Stimulated activated naive CD8-positive, alpha-beta T cell treated with anti-CD3 and anti-CD28 coated beads, Interleukin-15, amount 100 ng/mL, for 72 hours (primary cell): ENCODE measurements around the gene SIRT7.
"Not testable (repeated sequence)": the region's sequence is repeated elsewhere in the genome, so short reads cannot be mapped to it uniquely, and the experiment has no call there.

Experiments
- ATAC-seq: fragments of 150-1000 bp; cut with Tn5 transposase; 2 replicates; pipeline ENCODE4 v1.10.0; 2021; ENCODE audit warnings: mild to moderate bottlenecking, moderate library complexity
- DNase-seq, 2 donors: peaks; one replicate each; pipeline ENCODE4 v3.0.0; 2021 to 2022
- H3K27ac Mint-ChIP-seq, 2 donors: one replicate each; pipeline ENCODE4 v1.8.0; 2022; ENCODE audit warnings: mild to moderate bottlenecking in 2 of 2, mixed read lengths in 2 of 2, moderate library complexity in 2 of 2
- H3K27me3 Mint-ChIP-seq: one replicate; pipeline ENCODE4 v1.8.0; 2022; ENCODE audit warnings: mixed read lengths
- H3K4me1 Mint-ChIP-seq: one replicate; pipeline ENCODE4 v1.8.0; 2022; ENCODE audit warnings: mild to moderate bottlenecking, mixed read lengths
- H3K4me3 Mint-ChIP-seq, 2 donors: one replicate each; pipeline ENCODE4 v1.8.0; 2022; ENCODE audit warnings: mild to moderate bottlenecking in 2 of 2, mixed read lengths in 2 of 2, moderate library complexity in 1 of 2
- H3K9me3 Mint-ChIP-seq, 2 donors: one replicate each; pipeline ENCODE4 v1.8.0; 2022; ENCODE audit warnings: mixed read lengths in 2 of 2

Gene SIRT7

GRCh38 chr17:81956607-81957589 is 38.9 kb upstream of the SIRT7 start:
- no peak overlapping the region for H3K4me3 Mint-ChIP-seq
- DNase-seq (no peak), ATAC-seq (no peak)
- H3K27me3 Mint-ChIP-seq: peaks cover 25% of the 10 kb centered on the region
- H3K27ac Mint-ChIP-seq: peak overlapping the region in 1 of 2 donors; percentile 48
- no peaks in the 10 kb centered on the region for H3K9me3 Mint-ChIP-seq
- H3K4me1 Mint-ChIP-seq: peaks cover 7% of the 10 kb centered on the region

- DNase-seq: no peak
- ATAC-seq: no peak
- Mint-ChIP-seq H3K4me1 (peaks cover 7% of the 10 kb centered on the region), H3K4me3 (no peak overlapping the region), H3K9me3 (no peaks in the 10 kb centered on the region), H3K27ac (peak overlapping the region in 1 of 2 donors; percentile 48), H3K27me3 (peaks cover 23% of the 10 kb centered on the region)
Observed at GRCh38 chr17:81955756-81956544, 38.0 kb upstream of the SIRT7 start.

GRCh38 chr17:81955058-81955681 is 37.2 kb upstream of the SIRT7 start:
- Mint-ChIP-seq H3K4me1 (peaks cover 7% of the 10 kb centered on the region), H3K27ac (no peak overlapping the region), H3K9me3 (no peaks in the 10 kb centered on the region), H3K27me3 (peaks cover 23% of the 10 kb centered on the region), H3K4me3 (no peak overlapping the region)
- no peak for ATAC-seq
- no peak for DNase-seq

GRCh38 chr17:81954131-81955057 is 36.4 kb upstream of the SIRT7 start:
- Mint-ChIP-seq H3K4me1 (peaks cover 7% of the 10 kb centered on the region), H3K27me3 (peaks cover 23% of the 10 kb centered on the region), H3K4me3 (no peak overlapping the region), H3K9me3 (no peaks in the 10 kb centered on the region), H3K27ac (no peak overlapping the region)
- ATAC-seq (no peak), DNase-seq (no peak)

GRCh38 chr17:81953443-81953842 is 35.5 kb upstream of the SIRT7 start:
- H3K27me3 Mint-ChIP-seq: peaks cover 15% of the 10 kb centered on the region
- H3K27ac Mint-ChIP-seq: peak overlapping the region in 1 of 2 donors; percentile 89
- not testable (repeated sequence) for H3K4me1 Mint-ChIP-seq, H3K4me3 Mint-ChIP-seq, DNase-seq, H3K9me3 Mint-ChIP-seq
- peak; percentile 41 for ATAC-seq

- DNase-seq (no peak), ATAC-seq (no peak)
- Mint-ChIP-seq H3K4me1 (no peaks in the 10 kb centered on the region), H3K27me3 (peaks cover 9% of the 10 kb centered on the region), H3K9me3 (no peaks in the 10 kb centered on the region), H3K27ac (no peak overlapping the region), H3K4me3 (no peak overlapping the region)
Observed at GRCh38 chr17:81952792-81953228, 34.8 kb upstream of the SIRT7 start.

GRCh38 chr17:81951785-81952684 is 34.1 kb upstream of the SIRT7 start:
- H3K9me3 Mint-ChIP-seq: no peaks in the 10 kb centered on the region
- ATAC-seq: no peak
- H3K4me1 Mint-ChIP-seq: no peaks in the 10 kb centered on the region
- H3K27me3 Mint-ChIP-seq: peaks cover 1% of the 10 kb centered on the region
- no peak overlapping the region for H3K27ac Mint-ChIP-seq
- DNase-seq: no peak
- H3K4me3 Mint-ChIP-seq: no peak overlapping the region

- Mint-ChIP-seq H3K4me3 (no peak overlapping the region), H3K9me3 (no peaks in the 10 kb centered on the region), H3K4me1 (no peaks in the 10 kb centered on the region), H3K27ac (no peak overlapping the region), H3K27me3 (no peaks in the 10 kb centered on the region)
- no peak for DNase-seq
- ATAC-seq: no peak
Observed at GRCh38 chr17:81950501-81950900, 32.5 kb upstream of the SIRT7 start.

- Mint-ChIP-seq H3K9me3 (no peaks in the 10 kb centered on the region), H3K4me1 (no peaks in the 10 kb centered on the region), H3K27ac (no peak overlapping the region), H3K27me3 (peaks cover 10% of the 10 kb centered on the region), H3K4me3 (no peak overlapping the region)
- peak in 1 of 2 donors; percentile 15 for DNase-seq
- ATAC-seq: no peak
Observed at GRCh38 chr17:81948635-81949378, 30.8 kb upstream of the SIRT7 start.

GRCh38 chr17:81947189-81947588 is 29.2 kb upstream of the SIRT7 start, which contains the start of gene MYADML2:
Gene MYADML2 (minus strand): TSS chr17:81947233. CDS start chr17:81941741, 5,492 bp downstream.
- no peak within 1 kb of the TSS for H3K27ac Mint-ChIP-seq
- no peak for DNase-seq
- ATAC-seq: no peak
- no peaks in the 10 kb centered on the region for H3K4me1 Mint-ChIP-seq
- H3K9me3 Mint-ChIP-seq: no peaks in the 10 kb centered on the region
- no peak within 1 kb of the TSS for H3K4me3 Mint-ChIP-seq
- H3K27me3 Mint-ChIP-seq: peaks cover 10% of the 10 kb centered on the region

GRCh38 chr17:81944858-81945257 is 26.9 kb upstream of the SIRT7 start:
- H3K27me3 Mint-ChIP-seq: peaks cover 18% of the 10 kb centered on the region
- DNase-seq: no peak
- H3K27ac Mint-ChIP-seq: no peak overlapping the region
- H3K4me3 Mint-ChIP-seq: no peak overlapping the region
- no peak for ATAC-seq
- no peaks in the 10 kb centered on the region for H3K9me3 Mint-ChIP-seq
- no peaks in the 10 kb centered on the region for H3K4me1 Mint-ChIP-seq

GRCh38 chr17:81942167-81942553 is 24.2 kb upstream of the SIRT7 start:
- DNase-seq (no peak), ATAC-seq (no peak)
- Mint-ChIP-seq H3K9me3 (no peaks in the 10 kb centered on the region), H3K27me3 (peaks cover 18% of the 10 kb centered on the region), H3K4me3 (no peak overlapping the region), H3K4me1 (peaks cover 12% of the 10 kb centered on the region), H3K27ac (no peak overlapping the region)

GRCh38 chr17:81941484-81942166 is 23.6 kb upstream of the SIRT7 start:
- no peaks in the 10 kb centered on the region for H3K9me3 Mint-ChIP-seq
- H3K27ac Mint-ChIP-seq: peak overlapping the region in 1 of 2 donors; percentile 34
- peak in 1 of 2 donors; percentile 11 for DNase-seq
- ATAC-seq: no peak
- H3K4me3 Mint-ChIP-seq: no peak overlapping the region
- peaks cover 18% of the 10 kb centered on the region for H3K27me3 Mint-ChIP-seq
- H3K4me1 Mint-ChIP-seq: peaks cover 14% of the 10 kb centered on the region
